IPS-18a (cell line): ENCODE measurements around the gene TBC1D3E.
"Not testable (repeated sequence)": the region's sequence is repeated elsewhere in the genome, so short reads cannot be mapped to it uniquely, and the experiment has no call there.

ENCODE experiments used
- H3K27ac ChIP-seq: one replicate; pipeline ENCODE4 v1.5.1; 2013; ENCODE audit warnings: low read length
- H3K27me3 ChIP-seq: one replicate; pipeline ENCODE4 v1.6.1; 2013; ENCODE audit warnings: mild to moderate bottlenecking, low read length; ENCODE audit not compliant: control insufficient read depth, insufficient read depth
- H3K36me3 ChIP-seq: one replicate; pipeline ENCODE4 v1.6.1; 2013; ENCODE audit warnings: low read depth, low read length; ENCODE audit not compliant: control insufficient read depth
- H3K4me1 ChIP-seq: one replicate; pipeline ENCODE4 v1.6.1; 2013; ENCODE audit warnings: low read depth, low read length; ENCODE audit not compliant: control insufficient read depth
- H3K4me3 ChIP-seq: one replicate; pipeline ENCODE4 v1.5.1; 2013; ENCODE audit warnings: low read length
- H3K9ac ChIP-seq: one replicate; pipeline ENCODE4 v1.6.1; 2013; ENCODE audit warnings: mild to moderate bottlenecking, low read length, moderate library complexity
- H3K9me3 ChIP-seq: one replicate; pipeline ENCODE4 v1.6.1; 2013; ENCODE audit warnings: low read depth, low read length; ENCODE audit not compliant: control insufficient read depth

TBC1D3E gene

GRCh38 chr17:38127651-38128050 lies at the start of gene TBC1D3E:
TSS of gene TBC1D3E (plus strand) at chr17:38127951. CDS start at chr17:38129496, 1,545 bp downstream.
- not testable (repeated sequence) for H3K9ac ChIP-seq, H3K36me3 ChIP-seq, H3K27ac ChIP-seq, H3K4me1 ChIP-seq, H3K4me3 ChIP-seq, H3K27me3 ChIP-seq, H3K9me3 ChIP-seq

- H3K9ac ChIP-seq, H3K27me3 ChIP-seq, H3K27ac ChIP-seq, H3K4me3 ChIP-seq, H3K36me3 ChIP-seq, H3K4me1 ChIP-seq, H3K9me3 ChIP-seq: not testable (repeated sequence)
Measured at GRCh38 chr17:38087344-38087743, 40.4 kb upstream of the TBC1D3E start.

- H3K27ac ChIP-seq, H3K36me3 ChIP-seq, H3K27me3 ChIP-seq, H3K9ac ChIP-seq, H3K4me1 ChIP-seq, H3K9me3 ChIP-seq, H3K4me3 ChIP-seq: not testable (repeated sequence)
Measured at GRCh38 chr17:38088120-38088519, 39.6 kb upstream of the TBC1D3E start.

- not testable (repeated sequence) for H3K4me1 ChIP-seq, H3K9ac ChIP-seq, H3K27ac ChIP-seq, H3K36me3 ChIP-seq, H3K27me3 ChIP-seq, H3K4me3 ChIP-seq, H3K9me3 ChIP-seq
Measured at GRCh38 chr17:38094059-38094694, 33.6 kb upstream of the TBC1D3E start.

GRCh38 chr17:38099262-38099661 lies 28.5 kb upstream of the TBC1D3E start:
- H3K36me3 ChIP-seq = not testable (repeated sequence)

GRCh38 chr17:38119829-38120228 lies 7.9 kb upstream of the TBC1D3E start:
- not testable (repeated sequence) for H3K4me1 ChIP-seq, H3K36me3 ChIP-seq, H3K4me3 ChIP-seq, H3K27me3 ChIP-seq, H3K9ac ChIP-seq, H3K27ac ChIP-seq, H3K9me3 ChIP-seq

More at GRCh38 chr17:38099262-38099661, 28.5 kb upstream of the TBC1D3E start:
- not testable (repeated sequence) for H3K4me3 ChIP-seq, H3K4me1 ChIP-seq, H3K27me3 ChIP-seq, H3K9me3 ChIP-seq, H3K9ac ChIP-seq, H3K27ac ChIP-seq

- H3K4me1 ChIP-seq, H3K36me3 ChIP-seq, H3K4me3 ChIP-seq, H3K9me3 ChIP-seq, H3K27me3 ChIP-seq, H3K27ac ChIP-seq, H3K9ac ChIP-seq: not testable (repeated sequence)
Measured at GRCh38 chr17:38134860-38135259, 7.1 kb downstream of the TBC1D3E start.
